Measurements from ENCODE around the gene MARCOL.
"Not testable (repeated sequence)": the region's sequence is repeated elsewhere in the genome, so short reads cannot be mapped to it uniquely, and the experiment has no call there.

Gene MARCOL

DNA sequence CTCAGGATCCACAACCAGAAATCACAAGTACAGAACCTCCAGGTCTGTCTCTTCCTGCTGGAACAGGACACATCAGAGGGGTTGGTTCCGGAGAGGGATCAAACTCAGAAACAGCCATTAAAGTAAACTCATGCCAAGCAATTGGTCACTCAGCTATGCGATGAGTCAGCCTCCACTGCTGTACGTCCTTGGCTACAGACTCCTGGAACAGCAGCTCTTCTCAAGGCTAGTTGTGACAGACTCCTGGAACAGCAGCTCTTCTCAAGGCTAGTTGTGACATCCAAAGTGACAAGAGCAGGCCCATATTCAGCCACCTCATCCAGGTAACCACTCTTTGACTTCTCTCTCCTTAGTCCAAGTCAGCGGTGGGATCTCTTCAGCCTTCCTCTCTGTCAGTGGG, 30.2 kb downstream of the MARCOL start, which contains the start of gene SPINK13:
Gene SPINK13, plus strand, starts transcription at position 229 of the 400 bp plus-strand sequence. CDS start 1,279 bp downstream, outside the sequence.
- DNase-seq = no peak

- not testable (repeated sequence) for DNase-seq
These were observed 36.8 kb downstream of the MARCOL start for GRCh38 chr5:148275129-148275528.

- peak; percentile 3 for DNase-seq
These were observed 42.6 kb downstream of the MARCOL start for GRCh38 chr5:148280893-148281292.

GRCh38 chr5:148281336-148281735, 43.0 kb downstream of the MARCOL start:
- DNase-seq = not testable (repeated sequence)

- DNase-seq = no peak
These were observed 52.2 kb downstream of the MARCOL start for GRCh38 chr5:148290271-148291195.

All from stimulated activated CD4-positive, alpha-beta T cell treated with anti-CD3 and anti-CD28 coated beads, Interleukin-15, amount 100 ng/mL, for 24 hours (primary cell).